CD4-positive, alpha-beta T cell (primary cell): Measurements from ENCODE around the gene COL16A1. TPM values are rescaled to one million over a fixed set of nuclear protein-coding genes. Genes with fewer than 3 reads are reported as not detected.

Source experiments
- ATAC-seq: fragments of 200-7000 bp; cut with Tn5 transposase; one replicate; pipeline ENCODE4 v1.10.0; 2022; ENCODE audit warnings: mild to moderate bottlenecking; ENCODE audit not compliant: poor library complexity
- CTCF ChIA-PET: fragments of 350-600 bp; sonication (Branson Sonifier 250); formaldehyde crosslinking; loops from one replicate; lab custom pipeline; 2021; ENCODE audit warnings: antibody characterized with exemption, inconsistent platforms; lab: Charles Lee
- POLR2A ChIA-PET: fragments of 350-600 bp; sonication (Branson Sonifier 250); formaldehyde crosslinking; loops from one replicate; lab custom pipeline; 2021; ENCODE audit warnings: antibody characterized with exemption, inconsistent platforms; lab: Charles Lee
- DNase-seq, 14 experiments: peaks; one replicate each; pipeline ENCODE4 v3.0.0-alpha.2; 2013 to 2020; ENCODE audit warnings: mixed read lengths in 2 of 14
- H3K27ac ChIP-seq, 2 donors: one replicate each; pipeline versions ENCODE4 v1.5.1 to v1.7.0; 2013; ENCODE audit warnings: low read length in 2 of 2, low read depth in 1 of 2, mild to moderate bottlenecking in 1 of 2
- H3K27me3 ChIP-seq, 2 experiments: 1 replicate in 1 of 2; 2 replicates in 1 of 2; pipeline versions ENCODE4 v1.6.1 to v1.7.0; 2013; ENCODE audit warnings: low read length in 2 of 2, control low read depth in 1 of 2, mild to moderate bottlenecking in 1 of 2, moderate library complexity in 1 of 2; ENCODE audit not compliant: insufficient read depth in 2 of 2, control insufficient read depth in 1 of 2
- H3K36me3 ChIP-seq: one replicate; pipeline ENCODE4 v1.6.1; 2013; ENCODE audit warnings: low read length, control low read depth; ENCODE audit not compliant: insufficient read depth
- H3K4me1 ChIP-seq: one replicate; pipeline ENCODE4 v1.6.1; 2013; ENCODE audit warnings: low read length, control low read depth; ENCODE audit not compliant: insufficient read depth
- H3K4me3 ChIP-seq: one replicate; pipeline ENCODE4 v1.5.1; 2013; ENCODE audit warnings: mild to moderate bottlenecking, low read length, moderate library complexity
- H3K9me3 ChIP-seq, 2 experiments: 1 replicate in 1 of 2; 2 replicates in 1 of 2; pipeline versions ENCODE4 v1.6.1 to v1.7.0; 2013; ENCODE audit warnings: low read length in 2 of 2, mild to moderate bottlenecking in 2 of 2, control low read depth in 1 of 2, moderate library complexity in 1 of 2; ENCODE audit not compliant: control insufficient read depth in 1 of 2, insufficient read depth in 1 of 2
- H3K27ac Mint-ChIP-seq: one replicate; pipeline ENCODE4 v1.8.0; 2020; ENCODE audit warnings: mixed read lengths
- H3K27me3 Mint-ChIP-seq: one replicate; pipeline ENCODE4 v1.8.0; 2021; ENCODE audit warnings: mixed read lengths
- H3K36me3 Mint-ChIP-seq: one replicate; pipeline ENCODE4 v1.8.0; 2021; ENCODE audit warnings: low read depth, mixed read lengths
- H3K4me1 Mint-ChIP-seq: one replicate; pipeline ENCODE4 v1.8.0; 2021; ENCODE audit warnings: low read depth, mixed read lengths
- H3K4me3 Mint-ChIP-seq: one replicate; pipeline ENCODE4 v1.8.0; 2020; ENCODE audit warnings: mild to moderate bottlenecking, mixed read lengths
- H3K9me3 Mint-ChIP-seq: one replicate; pipeline ENCODE4 v1.8.0; 2020; ENCODE audit warnings: mixed read lengths
- CTCF ChIP-seq: fragments of 200-600 bp; IDR thresholded peaks from one replicate; pipeline ENCODE4 v1.8.0; 2022; ENCODE audit warnings: antibody characterized with exemption, mild to moderate bottlenecking
- intact Hi-C, 2 experiments: fragments of 100-400 bp; cut with DNase I in 1 of 2; cut with micrococcal nuclease in 1 of 2; formaldehyde crosslinking; loops; one replicate each; pipeline versions ENCODE4 v1.15.1 to v1.9.0; 2023 to 2025; cut with DNase I, micrococcal nuclease
- total RNA-seq, 174 experiments: library from RNA in 2 of 174; stranded (reverse) in 2 of 174; gene quantifications; one replicate each; pipeline ENCODE4 v1.2.3 and lab custom pipeline; 2021 to 2026

COL16A1 gene
- total RNA-seq, 2 experiments from 2014 or later, result not detected

- CTCF ChIA-PET, result interaction anchor here (1.3 kb wide), 1 partner anchor 118 kb away, joined by 6 read pairs; no protein-coding TSS in a partner anchor
- peaks cover 16% of the 10 kb centered on the region for H3K27me3 Mint-ChIP-seq
- intact Hi-C loops, result no loop called here
- H3K4me3 Mint-ChIP-seq, result no peak overlapping the region
- Histone ChIP-seq H3K4me1 (peaks cover 12% of the 10 kb centered on the region), H3K4me3 (no peak overlapping the region), H3K27ac (no peak overlapping the region), H3K9me3 (no peaks in the 10 kb centered on the region), H3K36me3 (no peaks in the 10 kb centered on the region), H3K27me3 (peaks cover 4 to 16% of the 10 kb centered on the region in 2 experiments)
- no peak for TF ChIP-seq CTCF
- H3K4me1 Mint-ChIP-seq, result peaks cover 9% of the 10 kb centered on the region
- ATAC-seq, result no peak
- DNase-seq, result no peak
- no peaks in the 10 kb centered on the region for H3K36me3 Mint-ChIP-seq
- no peaks in the 10 kb centered on the region for H3K9me3 Mint-ChIP-seq
- POLR2A ChIA-PET, result interaction anchor here (0.9 kb wide), 1 partner anchor 117 kb away, joined by 3 read pairs; no protein-coding TSS in a partner anchor
- no peak overlapping the region for H3K27ac Mint-ChIP-seq
These were observed 32.1 kb downstream of the COL16A1 start for GRCh38 chr1:31671561-31672201.

- Mint-ChIP-seq H3K4me3 (no peak overlapping the region), H3K9me3 (no peaks in the 10 kb centered on the region)
- POLR2A ChIA-PET, result interaction anchor here (0.9 kb wide), 1 partner anchor 118 kb away, joined by 3 read pairs; no protein-coding TSS in a partner anchor
These were observed 32.7 kb downstream of the COL16A1 start for GRCh38 chr1:31671147-31671546.

GRCh38 chr1:31670593-31670964, 33.2 kb downstream of the COL16A1 start:
- Histone ChIP-seq H3K27me3 (peaks cover 4 to 16% of the 10 kb centered on the region in 2 experiments), H3K4me1 (peaks cover 12% of the 10 kb centered on the region), H3K9me3 (no peaks in the 10 kb centered on the region), H3K27ac (no peak overlapping the region), H3K4me3 (no peak overlapping the region), H3K36me3 (no peaks in the 10 kb centered on the region)
- ChIA-PET POLR2A (interaction anchor here (1.2 to 1.3 kb wide), 2 partner anchors 26 to 119 kb away, joined by 3 to 7 read pairs; partner anchors contain the start of gene PEF1), CTCF (interaction anchor here (0.8 to 1.1 kb wide), 2 partner anchors 74 to 119 kb away, joined by 3 to 4 read pairs; no protein-coding TSS in a partner anchor)
- no peak overlapping the region for H3K4me3 Mint-ChIP-seq
- no peak for TF ChIP-seq CTCF
- H3K27ac Mint-ChIP-seq, result no peak overlapping the region
- H3K36me3 Mint-ChIP-seq, result no peaks in the 10 kb centered on the region
- H3K9me3 Mint-ChIP-seq, result no peaks in the 10 kb centered on the region
- ATAC-seq, result no peak
- intact Hi-C loops, result no loop called here
- peaks cover 9% of the 10 kb centered on the region for H3K4me1 Mint-ChIP-seq
- DNase-seq, result no peak
- peaks cover 16% of the 10 kb centered on the region for H3K27me3 Mint-ChIP-seq

More at GRCh38 chr1:31671147-31671546, 32.7 kb downstream of the COL16A1 start:
- Histone ChIP-seq H3K36me3 (no peaks in the 10 kb centered on the region), H3K27ac (no peak overlapping the region), H3K4me3 (no peak overlapping the region), H3K9me3 (no peaks in the 10 kb centered on the region), H3K27me3 (peaks cover 4 to 16% of the 10 kb centered on the region in 2 experiments), H3K4me1 (peaks cover 12% of the 10 kb centered on the region)
- DNase-seq (no peak), ATAC-seq (no peak)
- CTCF ChIA-PET, result interaction anchor here (1.3 kb wide), 1 partner anchor 118 kb away, joined by 6 read pairs; no protein-coding TSS in a partner anchor
- no peak for TF ChIP-seq CTCF
- Mint-ChIP-seq H3K36me3 (no peaks in the 10 kb centered on the region), H3K27me3 (peaks cover 16% of the 10 kb centered on the region), H3K27ac (no peak overlapping the region), H3K4me1 (peaks cover 9% of the 10 kb centered on the region)
- intact Hi-C loops, result no loop called here
